Measurements from ENCODE around the gene C1orf216. TPM values are rescaled to one million over a fixed set of nuclear protein-coding genes. Genes with fewer than 3 reads are reported as not detected.

The C1orf216 gene
- total and polyA plus RNA-seq, 2 donors (not counting 1 experiment from before 2014, with no cell fraction given) = 2.2 to 5.4 TPM

DNA sequence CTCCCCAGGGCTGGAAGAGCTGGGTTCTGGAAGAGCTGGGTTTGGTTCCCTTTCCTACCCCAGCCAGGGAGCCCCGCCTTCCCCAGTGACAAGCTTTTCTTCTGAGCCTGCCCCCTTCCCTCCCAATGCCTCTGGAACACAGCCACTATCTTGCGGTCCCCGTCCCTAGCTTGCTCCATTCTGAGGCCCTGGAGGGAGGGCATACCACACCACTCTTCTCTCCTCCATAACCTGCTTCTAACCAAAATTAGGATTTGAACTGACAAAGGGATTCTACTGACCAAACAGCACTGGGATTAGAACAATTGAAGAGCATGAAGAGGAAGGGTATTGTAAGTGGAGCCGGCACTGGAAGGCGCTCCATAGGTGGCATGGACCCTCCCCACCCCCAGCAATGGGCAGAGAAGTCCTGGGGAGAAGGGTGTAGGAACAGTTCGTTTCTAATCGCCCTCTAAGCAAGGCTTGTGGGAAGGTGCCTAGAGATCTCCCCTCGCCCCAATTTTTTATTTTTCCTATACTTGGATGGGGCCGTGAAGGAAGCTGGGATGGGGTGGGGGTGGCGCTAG lies 690 bp downstream of the C1orf216 start:
- peaks cover 10 to 20% of the 10 kb centered on the region in 2 donors for H3K4me1 ChIP-seq (ENCODE audit: control insufficient read depth in 2 of 2, insufficient read depth in 2 of 2, low read length in 2 of 2)
- peak overlapping the region in 1 of 2 donors; percentile 62 for H3K27ac ChIP-seq (ENCODE audit: low read length in 2 of 2)
- Mint-ChIP-seq H3K9me3 (ENCODE audit: insufficient read depth) (no peaks in the 10 kb centered on the region), H3K4me3 (peak overlapping the region; percentile 88), H3K4me1 (peaks cover 29% of the 10 kb centered on the region), H3K27ac (no peak overlapping the region), H3K27me3 (no peaks in the 10 kb centered on the region)
- no peaks in the 10 kb centered on the region for H3K36me3 ChIP-seq (replicated peaks in 1 of 2; ENCODE audit: control extremely low read depth in 1 of 2, control insufficient read depth in 1 of 2, extremely low read depth in 1 of 2, insufficient read depth in 2 of 2, low read length in 1 of 2)
- peak overlapping the region; percentile 93 for H3K4me2 ChIP-seq (replicated peaks; ENCODE audit: low read depth, low read length, poor library complexity, severe bottlenecking)
- DNase-seq = peak; percentile 19
- ChIA-PET POLR2A (no interaction called here), CTCF (interaction anchor here (1.5 to 9.6 kb wide), 4 partner anchors 11 to 267 kb away, joined by 3 to 143 read pairs (median 76); partner anchors contain the start of gene TFAP2E)
- ATAC-seq (ENCODE audit: low read depth) = no peak
- H2AFZ ChIP-seq (ENCODE audit: insufficient read depth, low read depth, low read length, poor library complexity, severe bottlenecking) = peak overlapping the region; percentile 94
- no peaks in the 10 kb centered on the region for H3K9me3 ChIP-seq (ENCODE audit: control extremely low read depth in 1 of 3, control insufficient read depth in 2 of 3, insufficient read depth in 1 of 3, low read length in 2 of 3)
- H4K20me1 ChIP-seq (ENCODE audit: control insufficient read depth, insufficient read depth, low read length, poor library complexity, severe bottlenecking) = no peaks in the 10 kb centered on the region
- 17% methylated on average over 6 of the region's 10 CpGs for WGBS (ENCODE audit: insufficient coverage)
- TF ChIP-seq, protein P1, sequence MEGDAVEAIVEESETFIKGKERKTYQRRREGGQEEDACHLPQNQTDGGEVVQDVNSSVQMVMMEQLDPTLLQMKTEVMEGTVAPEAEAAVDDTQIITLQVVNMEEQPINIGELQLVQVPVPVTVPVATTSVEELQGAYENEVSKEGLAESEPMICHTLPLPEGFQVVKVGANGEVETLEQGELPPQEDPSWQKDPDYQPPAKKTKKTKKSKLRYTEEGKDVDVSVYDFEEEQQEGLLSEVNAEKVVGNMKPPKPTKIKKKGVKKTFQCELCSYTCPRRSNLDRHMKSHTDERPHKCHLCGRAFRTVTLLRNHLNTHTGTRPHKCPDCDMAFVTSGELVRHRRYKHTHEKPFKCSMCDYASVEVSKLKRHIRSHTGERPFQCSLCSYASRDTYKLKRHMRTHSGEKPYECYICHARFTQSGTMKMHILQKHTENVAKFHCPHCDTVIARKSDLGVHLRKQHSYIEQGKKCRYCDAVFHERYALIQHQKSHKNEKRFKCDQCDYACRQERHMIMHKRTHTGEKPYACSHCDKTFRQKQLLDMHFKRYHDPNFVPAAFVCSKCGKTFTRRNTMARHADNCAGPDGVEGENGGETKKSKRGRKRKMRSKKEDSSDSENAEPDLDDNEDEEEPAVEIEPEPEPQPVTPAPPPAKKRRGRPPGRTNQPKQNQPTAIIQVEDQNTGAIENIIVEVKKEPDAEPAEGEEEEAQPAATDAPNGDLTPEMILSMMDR (IDR thresholded peaks at IDR 0.05) = no peak
- TF ChIP-seq EZH2 (IDR thresholded peaks at IDR 0.05; ENCODE audit: borderline replicate concordance, insufficient read depth, low read depth, low read length, poor library complexity, severe bottlenecking) = no peak
- peak overlapping the region; percentile 66 to 82 (median 76) for H3K4me3 ChIP-seq (ENCODE audit: control extremely low read depth in 1 of 5, extremely low read depth in 1 of 5, insufficient read depth in 1 of 5, low read depth in 2 of 5, low read length in 4 of 5)
- peak overlapping the region; percentile 79 for H3K9ac ChIP-seq (ENCODE audit: low read length)
- no peaks in the 10 kb centered on the region for H3K79me2 ChIP-seq (ENCODE audit: control insufficient read depth, insufficient read depth, low read length)
- intact Hi-C loops (cut with micrococcal nuclease) = loop anchor here (5.0 kb wide), 1 partner anchor 76 kb away; the partner anchor contains the start of gene PSMB2
- no peaks in the 10 kb centered on the region for H3K27me3 ChIP-seq (replicated peaks in 1 of 4; ENCODE audit: control extremely low read depth in 1 of 4, control insufficient read depth in 3 of 4, insufficient read depth in 4 of 4, low read length in 3 of 4)

DNA sequence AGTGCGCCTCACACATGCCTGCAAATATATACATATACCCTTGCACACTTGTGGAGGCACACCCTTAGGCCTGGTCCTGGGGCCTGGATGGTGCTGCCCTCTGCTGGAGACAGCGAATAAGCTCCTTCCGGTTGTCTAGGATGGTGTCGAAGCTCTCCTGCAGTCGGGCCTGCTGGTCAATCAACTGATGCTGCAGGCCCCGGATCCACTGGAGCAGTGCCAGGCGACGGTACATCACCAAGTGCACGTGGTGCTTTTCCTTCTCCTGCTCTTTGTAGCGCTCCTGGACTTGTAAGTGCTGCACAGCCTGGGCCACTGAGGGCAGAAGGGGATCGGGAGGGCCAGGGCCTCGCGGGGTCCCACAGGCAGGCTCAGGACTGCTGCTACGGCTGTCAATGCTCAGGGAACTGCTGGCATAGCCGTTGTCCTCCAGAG lies 3.1 kb downstream of the C1orf216 start:
- POLR2A ChIA-PET = no interaction called here
- H2AFZ ChIP-seq (ENCODE audit: insufficient read depth, low read depth, low read length, poor library complexity, severe bottlenecking) = peak overlapping the region; percentile 32
- CTCF ChIA-PET = interaction anchor here (0.6 to 9.6 kb wide), 27 partner anchors 9 to 267 kb away, joined by 3 to 143 read pairs (median 5); partner anchors contain the start of genes CLSPN and TFAP2E
- Mint-ChIP-seq H3K27ac (peak overlapping the region; percentile 54), H3K4me1 (peaks cover 29% of the 10 kb centered on the region), H3K9me3 (ENCODE audit: insufficient read depth) (no peaks in the 10 kb centered on the region), H3K4me3 (peak overlapping the region; percentile 51), H3K27me3 (no peaks in the 10 kb centered on the region)
- H3K9me3 ChIP-seq (ENCODE audit: control extremely low read depth in 1 of 3, control insufficient read depth in 2 of 3, insufficient read depth in 1 of 3, low read length in 2 of 3) = no peaks in the 10 kb centered on the region
- H3K27ac ChIP-seq (ENCODE audit: low read length in 2 of 2) = no peak overlapping the region
- intact Hi-C loops (cut with micrococcal nuclease) = loop anchor here (1.0 to 5.0 kb wide), 2 partner anchors 73 to 146 kb away; partner anchors contain the start of gene PSMB2
- H3K4me3 ChIP-seq (ENCODE audit: control extremely low read depth in 1 of 5, extremely low read depth in 1 of 5, insufficient read depth in 1 of 5, low read depth in 2 of 5, low read length in 4 of 5) = no peak overlapping the region
- H3K9ac ChIP-seq (ENCODE audit: low read length) = no peak overlapping the region
- peaks cover 0 to 3% (median 0%) of the 10 kb centered on the region in 4 experiments for H3K27me3 ChIP-seq (replicated peaks in 1 of 4; ENCODE audit: control extremely low read depth in 1 of 4, control insufficient read depth in 3 of 4, insufficient read depth in 4 of 4, low read length in 3 of 4)
- H3K36me3 ChIP-seq (replicated peaks in 1 of 2; ENCODE audit: control extremely low read depth in 1 of 2, control insufficient read depth in 1 of 2, extremely low read depth in 1 of 2, insufficient read depth in 2 of 2, low read length in 1 of 2) = no peaks in the 10 kb centered on the region
- peak; percentile 59 for ATAC-seq (ENCODE audit: low read depth)
- H3K79me2 ChIP-seq (ENCODE audit: control insufficient read depth, insufficient read depth, low read length) = no peaks in the 10 kb centered on the region
- WGBS (ENCODE audit: insufficient coverage) = 41% methylated on average over 15 of the region's 15 CpGs
- no peaks in the 10 kb centered on the region for H4K20me1 ChIP-seq (ENCODE audit: control insufficient read depth, insufficient read depth, low read length, poor library complexity, severe bottlenecking)
- H3K4me2 ChIP-seq (replicated peaks; ENCODE audit: low read depth, low read length, poor library complexity, severe bottlenecking) = no peak overlapping the region
- H3K4me1 ChIP-seq (ENCODE audit: control insufficient read depth in 2 of 2, insufficient read depth in 2 of 2, low read length in 2 of 2) = peaks cover 10 to 20% of the 10 kb centered on the region in 2 donors
- TF ChIP-seq, protein P1 (IDR thresholded peaks at IDR 0.05) = peak; percentile 98
- TF ChIP-seq EZH2 (IDR thresholded peaks at IDR 0.05; ENCODE audit: borderline replicate concordance, insufficient read depth, low read depth, low read length, poor library complexity, severe bottlenecking) = no peak
- DNase-seq = peak; percentile 79
